Stomach (tissue), 4 donors: ENCODE results near the gene TEAD4.

Experiments used
- CTCF ChIP-seq, 7 experiments: fragments of 450-650 bp in 4 of 7; fragments of 200-600 bp in 3 of 7; sonication (generic) in 3 of 7; IDR thresholded peaks; one replicate each; pipeline ENCODE4 v1.5.1; 2016 to 2019; ENCODE audit warnings: antibody characterized with exemption in 7 of 7, control low read depth in 2 of 7, mild to moderate bottlenecking in 1 of 7
- EP300 ChIP-seq: sonication (generic); formaldehyde crosslinking; IDR thresholded peaks from one replicate; pipeline ENCODE4 v1.6.1; 2017; ENCODE audit warnings: antibody characterized with exemption
- POLR2A ChIP-seq, 4 donors: fragments of 450-650 bp; IDR thresholded peaks; one replicate each; pipeline ENCODE4 v1.6.1; 2016; ENCODE audit warnings: antibody characterized with exemption in 4 of 4, control low read depth in 2 of 4, mild to moderate bottlenecking in 1 of 4, moderate library complexity in 1 of 4
- POLR2AphosphoS5 ChIP-seq, 3 donors: sonication (generic); formaldehyde crosslinking; IDR thresholded peaks; one replicate each; pipeline ENCODE4 v1.6.1; 2016; ENCODE audit warnings: antibody characterized with exemption in 3 of 3

- TF ChIP-seq POLR2AphosphoS5 (IDR thresholded peaks at IDR 0.05) (no peak), POLR2A (IDR thresholded peaks at IDR 0.05) (no peak), CTCF (IDR thresholded peaks at IDR 0.05) (no peak), EP300 (no peak)
Measured at GRCh38 chr12:3033539-3033867, 74.3 kb downstream of the TEAD4 start.
